Measurements from ENCODE around the gene MINDY4. TPM values are rescaled to one million over a fixed set of nuclear protein-coding genes. Genes with fewer than 3 reads are reported as not detected.

Gene MINDY4
- total and polyA plus RNA-seq, 2 of the 4 experiments (the other 2 are of a cell fraction): 1.8 to 3.6 TPM

- no peak for ATAC-seq (ENCODE audit: low read depth)
- dilution Hi-C loops (cut with HindIII; ENCODE audit: low sequenced_read_pairs, unreplicated experiment): no loop called here
- intact Hi-C loops (cut with micrococcal nuclease): no loop called here
These were observed 73.7 kb downstream of the MINDY4 start for GRCh38 chr7:30844916-30845315.

More at GRCh38 chr7:30844916-30845315, 73.7 kb downstream of the MINDY4 start:
- Histone ChIP-seq H3K4ac (ENCODE audit: low read depth, low read length) (no peak overlapping the region), H3K9ac (ENCODE audit: low read depth, low read length) (no peak overlapping the region), H3K9me3 (ENCODE audit: control insufficient read depth, insufficient read depth, low read length) (no peaks in the 10 kb centered on the region), H3K18ac (ENCODE audit: low read depth, low read length) (no peak overlapping the region), H2AK5ac (ENCODE audit: low read depth, low read length) (no peak overlapping the region), H3K4me3 (ENCODE audit: insufficient read depth, low read depth, low read length) (no peak overlapping the region), H3K27ac (ENCODE audit: insufficient read depth, low read length) (no peak overlapping the region), H2BK15ac (ENCODE audit: low read depth, low read length) (no peak overlapping the region), H2BK5ac (ENCODE audit: low read depth, low read length, poor library complexity, severe bottlenecking) (no peak overlapping the region), H2AFZ (replicated peaks; ENCODE audit: low read length, poor library complexity) (no peak overlapping the region), H3K14ac (replicated peaks; ENCODE audit: low read depth, low read length) (no peak overlapping the region), H3K27me3 (ENCODE audit: control insufficient read depth, insufficient read depth, low read length) (no peaks in the 10 kb centered on the region), H2AK9ac (replicated peaks; ENCODE audit: low read depth, low read length, poor library complexity) (no peak overlapping the region), H2BK20ac (ENCODE audit: low read depth, low read length) (no peak overlapping the region), H4K20me1 (ENCODE audit: insufficient read depth, low read length) (no peaks in the 10 kb centered on the region), H3K9me1 (ENCODE audit: insufficient read depth, low read length) (peaks cover 8% of the 10 kb centered on the region), H3K23ac (ENCODE audit: low read depth, low read length) (no peak overlapping the region), H3K56ac (ENCODE audit: extremely low read depth, insufficient read depth, low read length) (no peak overlapping the region), H2BK120ac (ENCODE audit: low read depth, low read length) (no peak overlapping the region), H4K5ac (ENCODE audit: low read depth, low read length) (no peak overlapping the region), H3K79me1 (ENCODE audit: low read depth in 1 of 2, low read length in 2 of 2) (no peaks in the 10 kb centered on the region), H3K4me1 (ENCODE audit: control insufficient read depth, insufficient read depth, low read length) (peaks cover 5% of the 10 kb centered on the region; the same call in 1 of the 2 replicates), H4K8ac (ENCODE audit: low read depth in 2 of 2, low read length in 2 of 2) (no peak overlapping the region), H3K4me2 (ENCODE audit: low read depth, low read length) (no peak overlapping the region), H4K91ac (ENCODE audit: insufficient read depth, low read depth, low read length) (no peak overlapping the region), H3K36me3 (ENCODE audit: control insufficient read depth, insufficient read depth, low read length) (no peaks in the 10 kb centered on the region)
- BruUV-seq (replicated peaks): no TSS peak
- ChIA-PET CTCF (no interaction called here), POLR2A (ENCODE audit: unreplicated experiment) (no interaction called here)
- DNase-seq: no peak
- WGBS, 2 experiments (ENCODE audit: extremely low coverage in 2 of 2, insufficient read length in 1 of 2): no CpG with 5 or more reads among the region's 3 CpGs
- in situ Hi-C loops (cut with MboI; ENCODE audit: low sequenced_read_pairs): no loop called here
- no peak for TF ChIP-seq CEBPB (IDR thresholded peaks at IDR 0.05; ENCODE audit: low read depth, low read length)
- TF ChIP-seq RFX5 (IDR thresholded peaks at IDR 0.05; ENCODE audit: low read depth, low read length): no peak
- no peak for TF ChIP-seq RCOR1 (IDR thresholded peaks at IDR 0.05; ENCODE audit: insufficient replicate concordance, low read length)
- TF ChIP-seq BHLHE40 (IDR thresholded peaks at IDR 0.05; ENCODE audit: low read depth, low read length): no peak
- no peak for TF ChIP-seq POLR2A (IDR thresholded peaks at IDR 0.05; ENCODE audit: low read depth, low read length)
- TF ChIP-seq, protein P1, sequence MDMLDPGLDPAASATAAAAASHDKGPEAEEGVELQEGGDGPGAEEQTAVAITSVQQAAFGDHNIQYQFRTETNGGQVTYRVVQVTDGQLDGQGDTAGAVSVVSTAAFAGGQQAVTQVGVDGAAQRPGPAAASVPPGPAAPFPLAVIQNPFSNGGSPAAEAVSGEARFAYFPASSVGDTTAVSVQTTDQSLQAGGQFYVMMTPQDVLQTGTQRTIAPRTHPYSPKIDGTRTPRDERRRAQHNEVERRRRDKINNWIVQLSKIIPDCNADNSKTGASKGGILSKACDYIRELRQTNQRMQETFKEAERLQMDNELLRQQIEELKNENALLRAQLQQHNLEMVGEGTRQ (IDR thresholded peaks at IDR 0.05; ENCODE audit: low read depth, low read length): no peak
- no peak for TF ChIP-seq MXI1 (IDR thresholded peaks at IDR 0.05; ENCODE audit: borderline replicate concordance, low read depth, low read length)
- TF ChIP-seq ELK1 (IDR thresholded peaks at IDR 0.05; ENCODE audit: borderline replicate concordance, low read depth, low read length): no peak
- TF ChIP-seq FOS (IDR thresholded peaks at IDR 0.05; ENCODE audit: low read depth, low read length): no peak
- no peak for TF ChIP-seq CTCF (conservative IDR thresholded peaks at IDR 0.05; ENCODE audit: low read depth, low read length)
- TF ChIP-seq CHD1 (IDR thresholded peaks at IDR 0.05; ENCODE audit: low read depth, low read length): no peak
- no peak for TF ChIP-seq RAD21 (IDR thresholded peaks at IDR 0.05; ENCODE audit: low read length)
- TF ChIP-seq MAZ (IDR thresholded peaks at IDR 0.05; ENCODE audit: borderline replicate concordance, low read depth, low read length): no peak
- TF ChIP-seq SMC3 (IDR thresholded peaks at IDR 0.05; ENCODE audit: low read depth, low read length): no peak
- TF ChIP-seq NFE2L2 (IDR thresholded peaks at IDR 0.05; ENCODE audit: low read depth, low read length): no peak
- no peak for TF ChIP-seq MAFK (IDR thresholded peaks at IDR 0.05; ENCODE audit: low read depth, low read length)

Measured in IMR-90 (cell line).